Progenitor cell of endocrine pancreas (in vitro differentiated cells): ENCODE results near the gene ZNF366. TPM values are rescaled to one million over a fixed set of nuclear protein-coding genes. Genes with fewer than 3 reads are reported as not detected.
A peak's percentile ranks its signal among the peaks of the same experiment; 100 is the strongest.

Experiments
- DNase-seq: peaks from one replicate; pipeline ENCODE4 v3.0.0; 2021; ENCODE audit warnings: low spot score; ENCODE audit not compliant: unreplicated experiment
- H3K27ac Mint-ChIP-seq: 2 replicates; pipeline ENCODE4 v1.8.0; 2021; ENCODE audit warnings: mild to moderate bottlenecking, moderate library complexity, mixed read lengths
- H3K27me3 Mint-ChIP-seq: 2 replicates; pipeline ENCODE4 v1.8.0; 2021; ENCODE audit warnings: mixed read lengths
- H3K36me3 Mint-ChIP-seq: 2 replicates; pipeline ENCODE4 v1.8.0; 2022; ENCODE audit warnings: mixed read lengths; ENCODE audit not compliant: insufficient read depth
- H3K4me1 Mint-ChIP-seq: 2 replicates; pipeline ENCODE4 v1.8.0; 2021; ENCODE audit warnings: low read depth, mixed read lengths
- H3K4me3 Mint-ChIP-seq: 2 replicates; pipeline ENCODE4 v1.8.0; 2021; ENCODE audit warnings: low read depth, mild to moderate bottlenecking, moderate library complexity, mixed read lengths
- H3K9me3 Mint-ChIP-seq: 2 replicates; pipeline ENCODE4 v1.8.0; 2021; ENCODE audit warnings: low read depth, mixed read lengths
- CTCF ChIP-seq: fragments of 200-600 bp; sonication (generic); IDR thresholded peaks from one replicate; pipeline ENCODE4 v1.5.0; 2021; ENCODE audit warnings: antibody characterized with exemption, mild to moderate bottlenecking; ENCODE audit not compliant: unreplicated experiment
- total RNA-seq: library from RNA; stranded (reverse); gene quantifications from 2 replicates; pipeline ENCODE4 v1.2.1, GENCODE V29; 2021

Gene ZNF366
- total RNA-seq, 1 donor from 2014 or later = not detected

GRCh38 chr5:72530196-72530595, 23.0 kb upstream of the ZNF366 start:
- H3K4me1 Mint-ChIP-seq = no peaks in the 10 kb centered on the region
- TF ChIP-seq CTCF = no peak

GRCh38 chr5:72529383-72529782, 22.2 kb upstream of the ZNF366 start:
- no peaks in the 10 kb centered on the region for H3K36me3 Mint-ChIP-seq
- TF ChIP-seq CTCF = no peak
- H3K9me3 Mint-ChIP-seq = no peaks in the 10 kb centered on the region
- no peaks in the 10 kb centered on the region for H3K4me1 Mint-ChIP-seq
- DNase-seq = no peak
- no peak overlapping the region for H3K4me3 Mint-ChIP-seq
- no peaks in the 10 kb centered on the region for H3K27me3 Mint-ChIP-seq
- no peak overlapping the region for H3K27ac Mint-ChIP-seq

More at GRCh38 chr5:72530196-72530595, 23.0 kb upstream of the ZNF366 start:
- H3K4me3 Mint-ChIP-seq = no peak overlapping the region
- no peaks in the 10 kb centered on the region for H3K36me3 Mint-ChIP-seq
- no peaks in the 10 kb centered on the region for H3K27me3 Mint-ChIP-seq
- H3K27ac Mint-ChIP-seq = no peak overlapping the region
- DNase-seq = no peak
- H3K9me3 Mint-ChIP-seq = no peaks in the 10 kb centered on the region

- Mint-ChIP-seq H3K4me1 (no peaks in the 10 kb centered on the region), H3K9me3 (peaks cover 7% of the 10 kb centered on the region), H3K36me3 (no peaks in the 10 kb centered on the region), H3K4me3 (no peak overlapping the region), H3K27me3 (no peaks in the 10 kb centered on the region), H3K27ac (no peak overlapping the region)
- TF ChIP-seq CTCF = no peak
- no peak for DNase-seq
These were observed 18.6 kb upstream of the ZNF366 start for GRCh38 chr5:72525816-72526215.

- no peak overlapping the region for H3K4me3 Mint-ChIP-seq
- no peak for DNase-seq
- H3K9me3 Mint-ChIP-seq = peaks cover 10% of the 10 kb centered on the region
- peak; percentile 35 for TF ChIP-seq CTCF
- no peaks in the 10 kb centered on the region for H3K36me3 Mint-ChIP-seq
- no peaks in the 10 kb centered on the region for H3K4me1 Mint-ChIP-seq
- H3K27ac Mint-ChIP-seq = no peak overlapping the region
- no peaks in the 10 kb centered on the region for H3K27me3 Mint-ChIP-seq
These were observed 16.9 kb upstream of the ZNF366 start for GRCh38 chr5:72523960-72524582.

DNA sequence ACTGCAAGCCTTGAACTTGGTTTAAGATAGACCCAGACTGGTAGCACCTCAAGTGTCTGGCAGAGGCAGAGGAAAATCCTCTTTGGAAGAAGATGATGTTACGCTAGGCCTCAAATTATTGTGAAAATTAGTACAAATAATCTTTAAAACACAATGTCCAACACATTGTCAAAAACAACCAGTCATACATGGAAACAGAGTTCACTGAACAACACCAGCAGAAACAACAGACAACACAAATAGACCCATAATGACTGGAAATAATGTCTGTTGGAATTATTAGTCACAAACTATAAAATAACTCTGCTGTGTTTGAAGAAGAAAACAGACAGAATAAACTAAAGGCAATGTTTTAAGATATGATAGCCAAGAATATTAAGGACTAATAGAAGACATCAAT, 15.4 kb upstream of the ZNF366 start:
- peaks cover 4% of the 10 kb centered on the region for H3K4me1 Mint-ChIP-seq
- H3K27me3 Mint-ChIP-seq = no peaks in the 10 kb centered on the region
- peaks cover 10% of the 10 kb centered on the region for H3K9me3 Mint-ChIP-seq
- no peaks in the 10 kb centered on the region for H3K36me3 Mint-ChIP-seq
- H3K27ac Mint-ChIP-seq = no peak overlapping the region
- DNase-seq = no peak
- H3K4me3 Mint-ChIP-seq = no peak overlapping the region
- TF ChIP-seq CTCF = no peak
